ENCODE results near the gene MEN1. TPM values are rescaled to one million over a fixed set of nuclear protein-coding genes. Genes with fewer than 3 reads are reported as not detected.
A peak's percentile ranks its signal among the peaks of the same experiment; 100 is the strongest.

MEN1 gene
- total RNA-seq, 1 donor from 2014 or later = 57.9 TPM

- H3K9me3 Mint-ChIP-seq = no peaks in the 10 kb centered on the region
- peaks cover 20% of the 10 kb centered on the region for H3K4me1 Mint-ChIP-seq
- no peak for DNase-seq (ENCODE audit: low read depth, low spot score)
- peak overlapping the region; percentile 99 for H3K4me3 Mint-ChIP-seq
- peaks cover 3% of the 10 kb centered on the region for H3K36me3 Mint-ChIP-seq (ENCODE audit: low read depth)
- no peak for TF ChIP-seq CTCF (conservative IDR thresholded peaks at IDR 0.05)
- no peaks in the 10 kb centered on the region for H3K27me3 Mint-ChIP-seq (ENCODE audit: low read depth)
- H3K27ac Mint-ChIP-seq (ENCODE audit: unreplicated experiment) = peak overlapping the region; percentile 67
Measured at GRCh38 chr11:64809781-64810241, 540 bp downstream of the MEN1 start.

GRCh38 chr11:64805481-64805880 lies 4.9 kb downstream of the MEN1 start:
- peak overlapping the region; percentile 69 for H3K4me3 Mint-ChIP-seq
- DNase-seq (ENCODE audit: low read depth, low spot score) = no peak
- H3K27ac Mint-ChIP-seq (ENCODE audit: unreplicated experiment) = no peak overlapping the region
- H3K9me3 Mint-ChIP-seq = no peaks in the 10 kb centered on the region
- H3K27me3 Mint-ChIP-seq (ENCODE audit: low read depth) = no peaks in the 10 kb centered on the region
- no peak for TF ChIP-seq CTCF (conservative IDR thresholded peaks at IDR 0.05)
- peaks cover 25% of the 10 kb centered on the region for H3K4me1 Mint-ChIP-seq
- H3K36me3 Mint-ChIP-seq (ENCODE audit: low read depth) = peaks cover 3% of the 10 kb centered on the region

GRCh38 chr11:64804346-64805210 lies 5.8 kb downstream of the MEN1 start:
- H3K36me3 Mint-ChIP-seq (ENCODE audit: low read depth) = peaks cover 3% of the 10 kb centered on the region
- H3K4me3 Mint-ChIP-seq = peak overlapping the region; percentile 92
- no peak for TF ChIP-seq CTCF (conservative IDR thresholded peaks at IDR 0.05)
- no peak overlapping the region for H3K27ac Mint-ChIP-seq (ENCODE audit: unreplicated experiment)
- H3K9me3 Mint-ChIP-seq = no peaks in the 10 kb centered on the region
- no peak for DNase-seq (ENCODE audit: low read depth, low spot score)
- no peaks in the 10 kb centered on the region for H3K27me3 Mint-ChIP-seq (ENCODE audit: low read depth)
- H3K4me1 Mint-ChIP-seq = peaks cover 19% of the 10 kb centered on the region

GRCh38 chr11:64803846-64804345 lies 6.5 kb downstream of the MEN1 start:
- Mint-ChIP-seq H3K27me3 (ENCODE audit: low read depth) (no peaks in the 10 kb centered on the region), H3K36me3 (ENCODE audit: low read depth) (peaks cover 3% of the 10 kb centered on the region), H3K4me1 (peaks cover 14% of the 10 kb centered on the region), H3K4me3 (peak overlapping the region; percentile 92), H3K27ac (ENCODE audit: unreplicated experiment) (peak overlapping the region; percentile 94), H3K9me3 (no peaks in the 10 kb centered on the region)
- no peak for DNase-seq (ENCODE audit: low read depth, low spot score)
- TF ChIP-seq CTCF (conservative IDR thresholded peaks at IDR 0.05) = no peak

- Mint-ChIP-seq H3K4me3 (peak within 1 kb of the TSS; percentile 92), H3K27ac (ENCODE audit: unreplicated experiment) (peak within 1 kb of the TSS; percentile 94), H3K9me3 (no peaks in the 10 kb centered on the region), H3K36me3 (ENCODE audit: low read depth) (peaks cover 2% of the 10 kb centered on the region), H3K4me1 (peaks cover 12% of the 10 kb centered on the region), H3K27me3 (ENCODE audit: low read depth) (no peaks in the 10 kb centered on the region)
- peak; percentile 75 for DNase-seq (ENCODE audit: low read depth, low spot score)
- TF ChIP-seq CTCF (conservative IDR thresholded peaks at IDR 0.05) = peak; percentile 43
Measured at GRCh38 chr11:64803158-64803845, 7.0 kb downstream of the MEN1 start, which contains the start of gene MAP4K2. TSS of gene MAP4K2 (minus strand) at chr11:64803214. CDS start at chr11:64803149, 65 bp downstream.
